ENCODE measurements around the gene TRERF1. TPM values are rescaled to one million over a fixed set of nuclear protein-coding genes. Genes with fewer than 3 reads are reported as not detected.

TRERF1 gene
- total RNA-seq, 1 experiment from 2014 or later: 13.9 TPM

DNA sequence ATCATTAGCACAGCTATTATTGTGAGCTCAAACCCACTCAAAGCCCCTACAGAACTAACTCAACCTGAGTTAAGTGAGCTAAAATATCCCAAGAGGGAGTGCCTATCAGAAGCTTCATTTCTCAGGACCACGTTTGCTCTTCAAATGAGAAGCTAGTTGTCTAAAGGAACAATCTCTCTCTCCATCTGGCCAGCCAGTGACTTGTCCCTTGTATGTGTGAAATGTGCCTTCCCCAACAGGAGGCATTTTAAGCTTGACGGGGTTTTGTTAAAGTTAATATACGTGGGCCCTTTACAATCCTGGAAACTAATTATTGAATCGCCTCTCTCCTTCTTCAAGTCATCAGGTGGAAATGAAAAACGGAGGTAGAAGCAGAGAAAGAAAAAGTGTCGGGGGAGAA, 62.0 kb downstream of the TRERF1 start:
- intact Hi-C loops (cut with micrococcal nuclease): no loop called here
- Histone ChIP-seq H3K36me3 (ENCODE audit: low read depth, low read length) (peaks cover 6% of the 10 kb centered on the region; the same call in 1 of the 2 replicates), H3K4me3 (ENCODE audit: low read length) (no peak overlapping the region), H2AFZ (ENCODE audit: low read length) (no peak overlapping the region), H3K27ac (ENCODE audit: low read length) (no peak overlapping the region), H3K9ac (ENCODE audit: low read length) (no peak overlapping the region), H3K4me1 (ENCODE audit: insufficient read depth, low read length) (peaks cover 5% of the 10 kb centered on the region; the same call in 1 of the 2 replicates), H3K4me2 (ENCODE audit: low read length) (no peak overlapping the region), H3K9me2 (replicated peaks; ENCODE audit: low read length) (no peaks in the 10 kb centered on the region), H3K79me2 (ENCODE audit: low read length) (peaks cover 91% of the 10 kb centered on the region), H3K27me3 (ENCODE audit: low read length) (no peaks in the 10 kb centered on the region), H4K20me1 (ENCODE audit: low read length) (no peaks in the 10 kb centered on the region), H3F3A (ENCODE audit: low read length, unreplicated experiment) (no peaks in the 10 kb centered on the region), H3K9me3 (ENCODE audit: low read length) (no peaks in the 10 kb centered on the region)
- no peak for TF ChIP-seq EZH2phosphoT487 (IDR thresholded peaks at IDR 0.05; ENCODE audit: borderline replicate concordance, low read length)
- DNase-seq: no peak
- ChIA-PET POLR2A (ENCODE audit: unreplicated experiment) (no interaction called here), CTCF (interaction anchor here (0.6 kb wide), 1 partner anchor 88 kb away, joined by 4 read pairs; no protein-coding TSS in a partner anchor)
- no TSS peak for BruUV-seq (replicated peaks)
- no peak for ATAC-seq

- peaks cover 6% of the 10 kb centered on the region; the same call in 1 of the 2 replicates for H3K36me3 ChIP-seq (ENCODE audit: low read depth, low read length)
- no peak for TF ChIP-seq EZH2phosphoT487 (IDR thresholded peaks at IDR 0.05; ENCODE audit: borderline replicate concordance, low read length)
- TF ChIP-seq CTCF (conservative IDR thresholded peaks at IDR 0.05; ENCODE audit: low read depth, low read length): no peak
- no peak for TF ChIP-seq EZH2 (IDR thresholded peaks at IDR 0.05; ENCODE audit: low read length, unreplicated experiment)
- no peak overlapping the region for H3K4me3 ChIP-seq (ENCODE audit: low read length)
- H3K9me2 ChIP-seq (replicated peaks; ENCODE audit: low read length): no peaks in the 10 kb centered on the region
- peaks cover 5% of the 10 kb centered on the region; the same call in 1 of the 2 replicates for H3K4me1 ChIP-seq (ENCODE audit: insufficient read depth, low read length)
- BruUV-seq (replicated peaks): no TSS peak
- CTCF ChIA-PET: interaction anchor here (0.8 kb wide), 1 partner anchor 159 kb away, joined by 5 read pairs; no protein-coding TSS in a partner anchor
- H3F3A ChIP-seq (ENCODE audit: low read length, unreplicated experiment): no peaks in the 10 kb centered on the region
- H3K27ac ChIP-seq (ENCODE audit: low read length): peak overlapping the region; percentile 25
- no peaks in the 10 kb centered on the region for H4K20me1 ChIP-seq (ENCODE audit: low read length)
- no peak overlapping the region for H3K9ac ChIP-seq (ENCODE audit: low read length)
- H2AFZ ChIP-seq (ENCODE audit: low read length): no peak overlapping the region
- DNase-seq (no peak), ATAC-seq (no peak)
- no peak overlapping the region for H3K4me2 ChIP-seq (ENCODE audit: low read length)
- H3K27me3 ChIP-seq (ENCODE audit: low read length): no peaks in the 10 kb centered on the region
- POLR2A ChIA-PET (ENCODE audit: unreplicated experiment): no interaction called here
- intact Hi-C loops (cut with micrococcal nuclease): no loop called here
- peaks cover 80% of the 10 kb centered on the region for H3K79me2 ChIP-seq (ENCODE audit: low read length)
- no peaks in the 10 kb centered on the region for H3K9me3 ChIP-seq (ENCODE audit: low read length)
Observed at GRCh38 chr6:42388046-42388445, 63.7 kb downstream of the TRERF1 start.

GRCh38 chr6:42387336-42387735, 64.4 kb downstream of the TRERF1 start:
- H3K9me3 ChIP-seq (ENCODE audit: low read length): no peaks in the 10 kb centered on the region
- TF ChIP-seq EZH2phosphoT487 (IDR thresholded peaks at IDR 0.05; ENCODE audit: borderline replicate concordance, low read length) (no peak), EZH2 (IDR thresholded peaks at IDR 0.05; ENCODE audit: low read length, unreplicated experiment) (no peak), CTCF (conservative IDR thresholded peaks at IDR 0.05; ENCODE audit: low read depth, low read length) (no peak)
- H4K20me1 ChIP-seq (ENCODE audit: low read length): no peaks in the 10 kb centered on the region
- no peak overlapping the region for H3K9ac ChIP-seq (ENCODE audit: low read length)
- H3K27me3 ChIP-seq (ENCODE audit: low read length): no peaks in the 10 kb centered on the region
- no peak overlapping the region for H3K27ac ChIP-seq (ENCODE audit: low read length)
- peaks cover 5% of the 10 kb centered on the region; the same call in 1 of the 2 replicates for H3K4me1 ChIP-seq (ENCODE audit: insufficient read depth, low read length)
- DNase-seq: peak; percentile 30
- H3K4me3 ChIP-seq (ENCODE audit: low read length): no peak overlapping the region
- ChIA-PET POLR2A (ENCODE audit: unreplicated experiment) (no interaction called here), CTCF (interaction anchor here (0.8 kb wide), 1 partner anchor 160 kb away, joined by 5 read pairs; no protein-coding TSS in a partner anchor)
- H3K36me3 ChIP-seq (ENCODE audit: low read depth, low read length): peaks cover 6% of the 10 kb centered on the region; the same call in 1 of the 2 replicates
- ATAC-seq: peak; percentile 86
- intact Hi-C loops (cut with micrococcal nuclease): no loop called here
- no peak overlapping the region for H2AFZ ChIP-seq (ENCODE audit: low read length)
- no peak overlapping the region for H3K4me2 ChIP-seq (ENCODE audit: low read length)
- H3K79me2 ChIP-seq (ENCODE audit: low read length): peaks cover 74% of the 10 kb centered on the region
- H3K9me2 ChIP-seq (replicated peaks; ENCODE audit: low read length): no peaks in the 10 kb centered on the region
- H3F3A ChIP-seq (ENCODE audit: low read length, unreplicated experiment): no peaks in the 10 kb centered on the region
- no TSS peak for BruUV-seq (replicated peaks)
